ENCODE data around the gene HOXB6.

HOXB6 gene

GRCh38 chr17:48594538-48595277 is 10.1 kb downstream of the HOXB6 start:
- no peak for DNase-seq (ENCODE audit: low spot score)

- no peak for DNase-seq (ENCODE audit: low spot score)
Measured at GRCh38 chr17:48593840-48594537, 10.8 kb downstream of the HOXB6 start.

GRCh38 chr17:48593126-48593829 is 11.5 kb downstream of the HOXB6 start, which contains the start of gene HOXB5:
HOXB5 (minus strand) TSS chr17:48593779; CDS start chr17:48593682, 97 bp downstream.
- no peak for DNase-seq (ENCODE audit: low spot score)

- DNase-seq (ENCODE audit: low spot score), result no peak
Measured at GRCh38 chr17:48592577-48592976, 12.2 kb downstream of the HOXB6 start.

- no peak for DNase-seq (ENCODE audit: low spot score)
Measured at GRCh38 chr17:48592057-48592514, 12.7 kb downstream of the HOXB6 start.

- no peak for DNase-seq (ENCODE audit: low spot score)
Measured at GRCh38 chr17:48591255-48592056, 13.3 kb downstream of the HOXB6 start.

- DNase-seq (ENCODE audit: low spot score), result no peak
Measured at GRCh38 chr17:48590607-48591161, 14.1 kb downstream of the HOXB6 start.

- DNase-seq (ENCODE audit: low spot score), result peak; percentile 77
Measured at GRCh38 chr17:48589831-48590606, 14.8 kb downstream of the HOXB6 start, which contains the start of gene HOXB3. HOXB3 (minus strand) TSS chr17:48590241; CDS start chr17:48552474, 37,767 bp downstream.

- no peak for DNase-seq (ENCODE audit: low spot score)
Measured at GRCh38 chr17:48589060-48589830, 15.5 kb downstream of the HOXB6 start.

- DNase-seq (ENCODE audit: low spot score), result no peak
Measured at GRCh38 chr17:48588528-48588927, 16.3 kb downstream of the HOXB6 start.

- no peak for DNase-seq (ENCODE audit: low spot score)
Measured at GRCh38 chr17:48588074-48588415, 16.7 kb downstream of the HOXB6 start.

- DNase-seq (ENCODE audit: low spot score), result no peak
Measured at GRCh38 chr17:48587276-48588073, 17.3 kb downstream of the HOXB6 start.

GRCh38 chr17:48586355-48587258 is 18.2 kb downstream of the HOXB6 start:
- no peak for DNase-seq (ENCODE audit: low spot score)

- DNase-seq (ENCODE audit: low spot score), result no peak
Measured at GRCh38 chr17:48584223-48584741, 20.5 kb downstream of the HOXB6 start.

- DNase-seq (ENCODE audit: low spot score), result no peak
Measured at GRCh38 chr17:48583708-48584222, 21.0 kb downstream of the HOXB6 start.

GRCh38 chr17:48582750-48583069 is 22.1 kb downstream of the HOXB6 start:
- DNase-seq (ENCODE audit: low spot score), result no peak

GRCh38 chr17:48579760-48580554 is 24.8 kb downstream of the HOXB6 start:
- DNase-seq (ENCODE audit: low spot score), result no peak
